ENCODE results near the gene KLKB1. TPM values are rescaled to one million over a fixed set of nuclear protein-coding genes. Genes with fewer than 3 reads are reported as not detected.

Gene KLKB1
- total RNA-seq, 2 experiments from 2014 or later = not detected

DNA sequence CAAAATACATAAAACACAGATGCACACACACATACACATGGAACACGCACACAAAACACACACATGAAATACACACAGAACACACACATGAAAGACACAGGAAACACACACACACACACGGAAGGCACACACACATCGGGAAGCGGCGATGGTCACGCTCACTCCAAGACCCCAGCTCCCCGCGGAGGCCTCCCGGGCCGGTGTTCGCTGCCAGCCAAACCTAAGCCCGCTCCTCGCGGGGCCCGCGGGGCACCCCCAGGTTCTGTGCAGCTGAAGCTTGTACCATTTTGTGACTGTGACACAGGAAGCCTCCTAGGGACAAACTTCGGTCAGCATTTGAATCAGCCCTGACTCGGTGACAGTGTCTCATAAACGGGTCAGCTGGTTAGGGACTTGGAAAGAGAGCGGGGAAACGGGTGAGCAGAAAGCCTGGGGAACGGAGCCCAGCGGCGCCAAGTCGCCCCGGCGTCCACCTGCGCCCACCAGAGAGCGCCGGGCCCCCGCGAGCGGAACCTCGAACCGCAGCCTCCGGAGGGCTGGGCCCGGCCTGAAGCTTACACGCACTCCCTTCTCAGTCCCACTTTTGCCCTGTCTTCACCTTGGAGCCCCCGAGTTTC is 70.8 kb downstream of the KLKB1 start:
- ATAC-seq (no peak), DNase-seq (no peak)
- ChIA-PET POLR2A (no interaction called here), CTCF (interaction anchor here (5.6 kb wide), 1 partner anchor 289 kb away, joined by 38 read pairs; no protein-coding TSS in a partner anchor)
- peaks cover 18% of the 10 kb centered on the region for H3K27me3 Mint-ChIP-seq
- H3K4me3 Mint-ChIP-seq = no peak overlapping the region
- H3K36me3 Mint-ChIP-seq (ENCODE audit: low read depth) = no peaks in the 10 kb centered on the region
- H3K27ac Mint-ChIP-seq = no peak overlapping the region
- TF ChIP-seq, protein P1, sequence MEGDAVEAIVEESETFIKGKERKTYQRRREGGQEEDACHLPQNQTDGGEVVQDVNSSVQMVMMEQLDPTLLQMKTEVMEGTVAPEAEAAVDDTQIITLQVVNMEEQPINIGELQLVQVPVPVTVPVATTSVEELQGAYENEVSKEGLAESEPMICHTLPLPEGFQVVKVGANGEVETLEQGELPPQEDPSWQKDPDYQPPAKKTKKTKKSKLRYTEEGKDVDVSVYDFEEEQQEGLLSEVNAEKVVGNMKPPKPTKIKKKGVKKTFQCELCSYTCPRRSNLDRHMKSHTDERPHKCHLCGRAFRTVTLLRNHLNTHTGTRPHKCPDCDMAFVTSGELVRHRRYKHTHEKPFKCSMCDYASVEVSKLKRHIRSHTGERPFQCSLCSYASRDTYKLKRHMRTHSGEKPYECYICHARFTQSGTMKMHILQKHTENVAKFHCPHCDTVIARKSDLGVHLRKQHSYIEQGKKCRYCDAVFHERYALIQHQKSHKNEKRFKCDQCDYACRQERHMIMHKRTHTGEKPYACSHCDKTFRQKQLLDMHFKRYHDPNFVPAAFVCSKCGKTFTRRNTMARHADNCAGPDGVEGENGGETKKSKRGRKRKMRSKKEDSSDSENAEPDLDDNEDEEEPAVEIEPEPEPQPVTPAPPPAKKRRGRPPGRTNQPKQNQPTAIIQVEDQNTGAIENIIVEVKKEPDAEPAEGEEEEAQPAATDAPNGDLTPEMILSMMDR (IDR thresholded peaks at IDR 0.05) = no peak
- no peaks in the 10 kb centered on the region for H3K9me3 Mint-ChIP-seq
- H3K4me1 Mint-ChIP-seq (ENCODE audit: low read depth) = peaks cover 4% of the 10 kb centered on the region
- intact Hi-C loops (cut with micrococcal nuclease) = no loop called here

DNA sequence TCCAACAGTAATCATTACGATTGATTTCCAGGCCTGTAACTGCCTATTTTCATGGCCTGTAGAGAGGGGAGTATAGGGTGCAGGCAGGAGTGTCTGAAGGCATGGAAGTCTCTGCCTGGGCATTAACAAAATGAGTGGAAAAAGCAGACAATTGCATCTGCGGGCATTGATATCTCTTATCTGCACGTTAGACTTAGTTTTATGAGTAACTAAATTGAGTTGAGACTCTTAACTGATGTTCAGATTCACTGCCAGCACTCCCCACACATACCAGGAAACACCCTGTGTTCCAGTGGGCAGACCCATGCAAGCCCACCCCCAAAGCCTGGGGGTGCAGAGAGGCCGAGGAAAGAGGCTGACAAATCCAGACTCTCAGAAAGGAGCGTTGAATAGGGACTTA is 72.0 kb downstream of the KLKB1 start:
- Mint-ChIP-seq H3K36me3 (ENCODE audit: low read depth) (no peaks in the 10 kb centered on the region), H3K27me3 (peaks cover 16% of the 10 kb centered on the region), H3K27ac (no peak overlapping the region), H3K4me1 (ENCODE audit: low read depth) (peaks cover 4% of the 10 kb centered on the region), H3K4me3 (no peak overlapping the region), H3K9me3 (no peaks in the 10 kb centered on the region)
- POLR2A ChIA-PET = no interaction called here
- no peak for DNase-seq
- CTCF ChIA-PET = interaction anchor here (5.6 kb wide), 1 partner anchor 288 kb away, joined by 38 read pairs; no protein-coding TSS in a partner anchor
- TF ChIP-seq, protein P1 (IDR thresholded peaks at IDR 0.05) = no peak
- ATAC-seq = no peak
- intact Hi-C loops (cut with micrococcal nuclease) = no loop called here

DNA sequence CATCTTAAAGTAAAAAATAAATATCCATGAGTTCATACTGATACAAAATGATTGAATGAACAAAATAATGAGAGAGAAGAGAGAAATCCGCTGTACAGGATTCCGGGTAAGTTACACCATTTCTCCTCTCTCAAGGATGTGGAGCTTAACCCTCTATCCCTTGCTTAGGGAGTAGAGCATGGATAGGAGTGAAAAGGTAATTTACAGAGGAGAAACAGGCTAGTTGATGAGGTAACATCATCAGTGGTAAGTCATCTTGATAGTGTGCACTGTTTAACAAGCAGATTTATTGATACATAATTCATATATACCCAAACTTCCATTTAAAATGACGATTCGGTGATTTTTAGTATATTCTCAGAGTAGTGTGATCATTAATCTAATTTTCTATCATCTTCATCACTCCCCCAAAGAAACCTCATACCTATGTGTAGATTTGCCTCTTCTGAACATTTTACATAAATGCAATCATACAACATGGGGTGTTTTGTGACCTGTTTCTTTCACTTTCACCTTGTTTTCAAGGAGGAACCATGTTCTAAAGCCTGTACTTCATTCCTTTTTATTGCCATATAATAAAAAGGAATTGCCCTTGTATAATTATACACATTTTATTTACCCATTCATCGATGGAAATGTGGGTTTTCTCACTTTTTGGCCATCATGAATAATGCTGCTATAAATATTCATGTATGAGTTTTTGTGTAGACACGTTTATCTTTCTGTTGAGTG is 73.5 kb downstream of the KLKB1 start:
- Mint-ChIP-seq H3K9me3 (no peaks in the 10 kb centered on the region), H3K36me3 (ENCODE audit: low read depth) (no peaks in the 10 kb centered on the region), H3K27ac (no peak overlapping the region), H3K27me3 (peaks cover 16% of the 10 kb centered on the region), H3K4me3 (no peak overlapping the region), H3K4me1 (ENCODE audit: low read depth) (peaks cover 4% of the 10 kb centered on the region)
- ChIA-PET POLR2A (no interaction called here), CTCF (no interaction called here)
- TF ChIP-seq, protein P1 (IDR thresholded peaks at IDR 0.05) = no peak
- DNase-seq (no peak), ATAC-seq (no peak)
- intact Hi-C loops (cut with micrococcal nuclease) = no loop called here

DNA sequence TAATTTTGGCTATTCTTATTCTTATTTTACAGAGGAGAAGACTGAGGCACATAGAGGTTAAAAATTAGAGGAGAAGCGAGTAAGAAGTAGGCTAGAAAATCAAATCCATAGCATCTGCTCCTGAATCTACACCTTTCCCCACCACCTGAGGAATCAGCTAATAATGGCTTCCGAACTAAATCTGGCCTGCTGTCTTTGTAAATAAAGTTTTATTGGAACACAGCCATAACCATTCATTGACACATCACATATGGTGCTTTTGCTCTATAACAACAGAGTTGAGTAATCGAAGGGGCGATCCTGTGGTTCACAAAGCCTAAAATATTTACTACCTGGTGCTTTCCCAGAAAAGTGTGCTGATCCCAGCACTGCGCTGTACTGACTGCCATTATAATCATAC is 76.9 kb downstream of the KLKB1 start:
- ATAC-seq (no peak), DNase-seq (no peak)
- ChIA-PET CTCF (no interaction called here), POLR2A (no interaction called here)
- Mint-ChIP-seq H3K27ac (no peak overlapping the region), H3K4me3 (no peak overlapping the region), H3K4me1 (ENCODE audit: low read depth) (no peaks in the 10 kb centered on the region), H3K36me3 (ENCODE audit: low read depth) (no peaks in the 10 kb centered on the region), H3K9me3 (no peaks in the 10 kb centered on the region), H3K27me3 (peaks cover 6% of the 10 kb centered on the region)
- intact Hi-C loops (cut with micrococcal nuclease) = no loop called here
- TF ChIP-seq, protein P1 (IDR thresholded peaks at IDR 0.05) = no peak

DNA sequence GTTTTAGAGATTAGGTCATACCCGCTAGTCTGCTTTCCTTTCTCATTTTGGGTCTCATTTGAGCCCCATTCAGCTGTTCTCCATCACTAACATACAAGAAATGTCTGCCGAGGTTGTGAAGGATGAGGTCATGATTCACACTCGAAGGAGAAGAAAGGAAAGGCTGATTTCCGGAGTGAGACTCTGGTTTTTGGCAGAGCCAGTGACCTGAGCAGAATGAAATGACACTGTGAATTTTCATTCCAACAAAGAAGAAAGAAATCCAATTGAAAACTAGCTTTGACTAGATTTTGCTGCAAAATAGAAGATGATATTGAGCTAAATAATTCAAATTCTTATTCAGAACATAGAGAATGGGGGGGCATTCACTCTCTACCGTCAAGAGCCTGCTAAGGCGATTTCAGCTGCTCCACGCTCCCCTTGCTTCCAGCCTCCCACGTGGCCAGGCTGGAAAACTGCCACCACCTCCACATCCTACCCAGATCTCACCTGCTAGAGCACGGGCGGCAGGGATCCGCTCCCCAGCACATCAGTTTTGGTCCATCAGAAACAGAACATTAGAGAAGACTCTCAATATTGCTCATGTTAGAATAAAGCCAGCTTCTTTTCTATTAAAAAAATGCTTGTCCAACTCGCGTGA is 77.7 kb downstream of the KLKB1 start:
- Mint-ChIP-seq H3K4me3 (no peak overlapping the region), H3K27me3 (peaks cover 2% of the 10 kb centered on the region), H3K4me1 (ENCODE audit: low read depth) (no peaks in the 10 kb centered on the region), H3K9me3 (no peaks in the 10 kb centered on the region), H3K36me3 (ENCODE audit: low read depth) (no peaks in the 10 kb centered on the region), H3K27ac (no peak overlapping the region)
- intact Hi-C loops (cut with micrococcal nuclease) = no loop called here
- DNase-seq (no peak), ATAC-seq (no peak)
- TF ChIP-seq, protein P1 (IDR thresholded peaks at IDR 0.05) = no peak
- CTCF ChIA-PET = no interaction called here
- POLR2A ChIA-PET = no interaction called here

Data from activated CD8-positive, alpha-beta T cell treated with anti-CD3 and anti-CD28 coated beads for 36 hours (primary cell).